Fibroblast of skin of abdomen (primary cell): Measurements from ENCODE around the gene PRMT9.

ENCODE experiments used
- DNase-seq: peaks from one replicate; pipeline ENCODE4 v3.0.0-alpha.2; 2013

The PRMT9 gene

GRCh38 chr4:147678796-147679549, 5.0 kb downstream of the PRMT9 start:
- DNase-seq = no peak

GRCh38 chr4:147678106-147678505, 5.9 kb downstream of the PRMT9 start:
- no peak for DNase-seq

GRCh38 chr4:147674496-147674895, 9.5 kb downstream of the PRMT9 start:
- DNase-seq = peak; percentile 40

GRCh38 chr4:147674073-147674472, 9.9 kb downstream of the PRMT9 start:
- DNase-seq = no peak

GRCh38 chr4:147658501-147658900, 25.5 kb downstream of the PRMT9 start:
- no peak for DNase-seq

GRCh38 chr4:147655639-147656038, 28.3 kb downstream of the PRMT9 start:
- no peak for DNase-seq

GRCh38 chr4:147651563-147651962, 32.4 kb downstream of the PRMT9 start:
- DNase-seq = no peak

GRCh38 chr4:147648656-147649055, 35.3 kb downstream of the PRMT9 start:
- no peak for DNase-seq

- no peak for DNase-seq
These were observed 38.9 kb downstream of the PRMT9 start for GRCh38 chr4:147645099-147645498.

- DNase-seq = no peak
These were observed 39.5 kb downstream of the PRMT9 start for GRCh38 chr4:147644471-147644870.

- no peak for DNase-seq
These were observed 40.3 kb downstream of the PRMT9 start for GRCh38 chr4:147643616-147644015.

GRCh38 chr4:147640331-147640730, 43.6 kb downstream of the PRMT9 start:
- DNase-seq = no peak

GRCh38 chr4:147639388-147639787, 44.6 kb downstream of the PRMT9 start:
- DNase-seq = peak; percentile 14

- peak; percentile 10 for DNase-seq
These were observed 45.0 kb downstream of the PRMT9 start for GRCh38 chr4:147638942-147639341.

- no peak for DNase-seq
These were observed 45.6 kb downstream of the PRMT9 start for GRCh38 chr4:147638365-147638764.

GRCh38 chr4:147635348-147635747, 48.6 kb downstream of the PRMT9 start:
- DNase-seq = no peak

- DNase-seq = no peak
These were observed 50.3 kb downstream of the PRMT9 start for GRCh38 chr4:147633643-147634042.

- DNase-seq = peak; percentile 50
These were observed 50.9 kb downstream of the PRMT9 start for GRCh38 chr4:147633113-147633512.

GRCh38 chr4:147629783-147630730, 53.9 kb downstream of the PRMT9 start:
- DNase-seq = peak; percentile 4

GRCh38 chr4:147628415-147628814, 55.5 kb downstream of the PRMT9 start:
- no peak for DNase-seq

GRCh38 chr4:147626903-147627302, 57.1 kb downstream of the PRMT9 start:
- no peak for DNase-seq

GRCh38 chr4:147625733-147626132, 58.2 kb downstream of the PRMT9 start:
- no peak for DNase-seq

- no peak for DNase-seq
These were observed 63.6 kb downstream of the PRMT9 start for GRCh38 chr4:147620315-147620714.
